Head of caudate nucleus (tissue), 42 donors: ENCODE results near the gene PLPPR1.

Source experiments
- DNase-seq, 42 donors: peaks; one replicate each; pipeline versions ENCODE4 v3.0.0 to v3.0.0-alpha.2; 2020 to 2021; ENCODE audit warnings: mixed read lengths in 7 of 42
- intact Hi-C: fragments of 100-400 bp; cut with DNase I; formaldehyde crosslinking; loops from one replicate; pipeline ENCODE4 v1.15.0; 2022

PLPPR1 gene

DNA sequence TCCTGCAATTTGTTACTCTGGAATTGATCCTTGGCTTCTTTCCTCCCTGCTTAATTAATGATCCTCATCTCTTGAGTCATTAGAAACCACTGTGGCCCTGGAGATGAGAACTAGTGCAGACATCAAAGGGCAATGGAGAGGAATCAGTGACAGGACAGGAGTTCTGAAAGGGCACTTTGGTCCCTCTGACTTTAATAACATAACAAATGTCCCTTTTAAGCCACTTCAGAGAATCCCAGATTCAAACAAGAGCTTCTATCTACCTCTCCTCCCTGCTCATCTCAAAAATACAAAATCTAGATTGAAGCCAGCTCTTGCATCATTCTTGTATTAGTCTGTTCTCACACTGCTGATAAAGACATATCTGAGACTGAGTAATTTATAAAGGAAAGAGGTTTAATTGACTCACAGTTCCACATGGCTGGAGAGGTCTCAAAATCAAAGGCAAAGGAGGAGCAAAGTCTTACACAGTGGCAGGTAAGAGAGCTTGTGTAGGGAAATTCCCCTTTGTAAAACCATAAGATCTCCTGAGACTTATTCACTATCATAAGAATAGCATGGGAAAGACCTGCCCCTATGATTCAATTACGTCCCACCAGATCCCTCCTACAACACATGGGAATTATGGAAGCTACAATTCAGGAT, 139.1 kb downstream of the PLPPR1 start:
- intact Hi-C loops: no loop called here
- no peak for DNase-seq

DNA sequence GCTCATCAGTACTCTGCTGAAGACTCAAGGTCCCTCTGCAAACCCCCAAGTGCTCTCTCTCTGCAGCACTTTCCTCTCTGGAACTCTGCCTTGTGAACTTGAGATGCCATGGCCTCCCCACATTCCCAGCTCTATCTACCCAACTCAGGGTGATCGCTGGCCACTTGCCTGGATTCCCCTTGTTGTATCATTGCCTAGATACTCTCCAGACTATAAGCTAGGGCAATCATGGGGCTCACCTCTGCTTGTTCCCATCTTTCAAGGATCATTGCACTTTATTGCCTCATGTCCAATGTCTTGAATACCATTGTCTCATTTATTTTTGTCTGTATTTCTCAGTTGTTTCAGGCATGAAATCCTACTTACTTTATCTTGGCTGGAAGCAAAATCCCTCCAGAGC, 144.1 kb downstream of the PLPPR1 start:
- intact Hi-C loops: no loop called here
- no peak for DNase-seq

GRCh38 chr9:101173907-101174306, 145.4 kb downstream of the PLPPR1 start:
- no peak for DNase-seq
- intact Hi-C loops: no loop called here

- no peak for DNase-seq
- intact Hi-C loops: no loop called here
These were observed 147.9 kb downstream of the PLPPR1 start for GRCh38 chr9:101176384-101176783.

GRCh38 chr9:101184813-101185278, 156.3 kb downstream of the PLPPR1 start:
- intact Hi-C loops: no loop called here
- DNase-seq: no peak

DNA sequence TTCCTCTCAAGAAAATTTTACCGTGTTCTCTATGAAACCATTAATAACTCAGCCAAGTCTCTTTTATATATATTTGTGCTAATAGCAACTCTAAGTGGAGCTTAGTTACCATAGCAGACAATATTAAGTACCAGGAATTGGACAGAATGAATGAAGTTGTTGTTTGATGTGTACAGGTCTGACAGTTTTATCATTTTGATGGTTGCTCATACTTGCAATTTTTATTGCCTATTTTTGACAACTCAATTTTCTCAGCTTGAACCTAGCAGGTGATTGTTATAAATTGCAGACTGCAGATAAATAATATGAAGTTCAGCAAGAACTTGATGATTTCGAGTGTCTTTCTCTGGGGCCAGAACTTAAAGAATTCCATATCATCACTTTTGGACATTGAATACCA, 163.2 kb downstream of the PLPPR1 start:
- intact Hi-C loops: no loop called here

GRCh38 chr9:101197026-101197425, 168.5 kb downstream of the PLPPR1 start:
- no peak for DNase-seq
- intact Hi-C loops: no loop called here

More for the DNA sequence above, 163.2 kb downstream of the PLPPR1 start:
- no peak for DNase-seq

DNA sequence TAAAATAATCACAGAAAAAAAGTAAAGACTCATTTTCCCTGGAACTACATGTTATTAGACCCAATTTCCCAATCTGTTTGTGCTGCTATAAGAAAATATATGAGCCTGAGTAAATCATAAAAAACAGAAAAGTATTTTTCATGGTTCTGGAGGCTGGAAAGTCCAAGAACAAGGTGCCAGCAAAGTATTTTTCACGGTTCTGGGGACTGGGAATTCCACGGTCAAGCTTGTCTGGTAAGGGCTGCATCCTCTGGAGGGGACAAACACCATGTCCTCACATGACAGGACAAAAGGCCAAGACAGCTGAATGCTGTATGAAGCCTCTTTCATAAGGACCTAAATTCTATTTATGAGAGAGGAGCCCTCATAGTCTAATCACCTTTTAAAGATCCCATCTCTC, 172.3 kb downstream of the PLPPR1 start:
- intact Hi-C loops: no loop called here
- DNase-seq: no peak

DNA sequence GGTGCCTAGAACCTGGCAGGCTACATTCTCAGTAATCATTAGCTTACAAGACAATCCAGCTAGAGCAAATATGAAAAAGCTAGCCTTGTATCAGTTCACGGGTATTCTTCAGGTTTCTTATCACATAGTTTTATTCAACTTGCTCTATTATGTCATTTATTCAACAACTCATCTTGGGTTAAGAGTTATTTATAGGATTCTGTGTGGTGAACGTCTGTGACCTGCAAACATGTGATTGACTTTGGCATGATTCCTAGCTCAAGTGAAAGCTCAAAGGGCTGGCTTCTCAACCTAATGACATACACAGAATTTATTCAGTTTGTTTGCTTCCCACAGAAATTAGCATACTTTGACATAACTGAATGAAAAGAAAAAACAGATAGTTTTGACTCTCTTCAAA, 173.1 kb downstream of the PLPPR1 start:
- intact Hi-C loops: no loop called here
- DNase-seq: no peak

DNA sequence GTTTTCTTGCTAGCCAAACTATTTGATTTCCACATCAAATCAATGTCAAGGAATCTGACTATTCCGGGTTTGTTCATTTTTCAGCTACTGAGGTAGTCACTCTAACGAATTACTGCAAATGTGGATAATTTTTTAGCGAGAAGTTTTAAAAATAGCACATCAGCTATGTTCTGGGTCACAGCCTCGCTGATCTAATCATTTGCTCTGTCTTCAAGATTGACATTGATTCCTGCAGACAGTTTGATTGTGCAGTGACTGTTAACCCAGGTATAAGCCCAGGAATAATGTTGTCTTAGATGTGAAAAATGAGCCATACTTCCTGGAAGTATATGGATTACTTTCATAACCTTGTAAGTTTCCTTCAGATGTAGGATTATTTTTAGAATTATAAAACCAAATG, 181.1 kb downstream of the PLPPR1 start:
- intact Hi-C loops: no loop called here
- DNase-seq: peak in 3 of 42 donors; percentile 14 to 44 (median 25)

- DNase-seq: no peak
- intact Hi-C loops: no loop called here
These were observed 184.1 kb downstream of the PLPPR1 start for GRCh38 chr9:101212661-101213060.

GRCh38 chr9:101219030-101219429, 190.5 kb downstream of the PLPPR1 start:
- intact Hi-C loops: no loop called here
- no peak for DNase-seq

DNA sequence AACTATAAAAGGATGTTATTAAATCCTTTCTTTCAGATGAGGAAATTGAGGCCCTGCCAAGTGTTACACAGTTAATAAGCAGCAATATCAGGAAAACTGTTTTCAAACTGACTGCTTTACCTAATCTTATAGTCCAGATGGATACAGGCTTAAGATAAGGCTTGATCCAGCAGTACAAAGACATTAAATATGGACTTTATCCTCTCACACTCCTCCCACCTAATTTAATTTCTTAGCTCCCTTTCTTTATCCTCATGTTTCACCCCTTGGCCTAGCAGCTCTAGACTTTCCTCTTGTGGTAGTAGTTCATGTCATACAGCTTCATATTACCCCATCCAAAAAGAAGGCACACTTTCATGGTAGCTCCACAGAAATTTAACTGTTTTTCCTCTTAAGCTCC, 191.8 kb downstream of the PLPPR1 start:
- intact Hi-C loops: no loop called here
- no peak for DNase-seq

DNA sequence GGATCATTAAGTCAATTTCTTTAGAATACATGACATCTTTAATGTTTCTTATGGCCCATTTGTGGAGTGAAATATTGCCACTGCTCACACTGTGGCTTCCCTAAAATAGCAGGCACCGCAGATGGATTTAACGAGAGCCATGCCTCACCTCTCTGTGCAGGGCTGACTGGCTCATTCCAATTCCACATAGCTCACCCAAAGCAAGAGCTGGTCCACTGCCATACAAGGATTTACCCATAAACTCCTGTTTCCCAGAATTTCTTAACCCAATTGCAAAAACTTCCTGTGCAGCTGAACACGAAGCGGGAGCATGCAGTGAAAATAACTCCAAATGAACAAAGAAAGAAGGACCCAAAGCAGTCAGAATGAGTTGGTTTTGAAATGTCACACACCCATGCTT, 196.7 kb downstream of the PLPPR1 start:
- intact Hi-C loops: loop anchor here (2.0 kb wide), 1 partner anchor 60 kb away; no protein-coding TSS in a partner anchor
- DNase-seq: no peak

DNA sequence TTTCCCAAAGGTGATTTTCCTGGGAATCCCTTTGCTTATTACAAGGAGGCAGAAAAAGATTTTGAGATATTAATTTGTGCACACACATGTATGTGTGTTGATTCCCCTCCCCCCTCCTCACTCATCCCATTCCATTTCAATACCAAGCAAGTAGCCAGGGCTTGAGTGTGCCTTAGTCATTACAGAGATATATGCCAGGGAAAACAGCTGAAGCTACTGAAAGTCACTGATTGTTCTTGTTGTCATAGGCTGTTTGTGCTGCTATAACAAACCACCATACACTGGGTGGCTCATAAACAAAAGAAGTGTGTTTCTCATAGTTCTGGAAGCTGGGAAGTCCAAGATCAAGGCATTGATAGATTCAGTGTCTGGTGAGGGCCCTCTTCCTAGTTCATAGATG, 197.6 kb downstream of the PLPPR1 start:
- peak in 29 of 42 donors; percentile 11 to 88 (median 51) for DNase-seq

GRCh38 chr9:101226803-101227202, 198.3 kb downstream of the PLPPR1 start:
- intact Hi-C loops: no loop called here
- DNase-seq: no peak

More for the DNA sequence above, 197.6 kb downstream of the PLPPR1 start:
- intact Hi-C loops: no loop called here

- intact Hi-C loops: loop anchor here (5.0 kb wide), 2 partner anchors 112 to 202 kb away; partner anchors contain the start of gene PLPPR1
- peak in 1 of 42 donors; percentile 19 for DNase-seq
These were observed 201.1 kb downstream of the PLPPR1 start for GRCh38 chr9:101229606-101230005.

DNA sequence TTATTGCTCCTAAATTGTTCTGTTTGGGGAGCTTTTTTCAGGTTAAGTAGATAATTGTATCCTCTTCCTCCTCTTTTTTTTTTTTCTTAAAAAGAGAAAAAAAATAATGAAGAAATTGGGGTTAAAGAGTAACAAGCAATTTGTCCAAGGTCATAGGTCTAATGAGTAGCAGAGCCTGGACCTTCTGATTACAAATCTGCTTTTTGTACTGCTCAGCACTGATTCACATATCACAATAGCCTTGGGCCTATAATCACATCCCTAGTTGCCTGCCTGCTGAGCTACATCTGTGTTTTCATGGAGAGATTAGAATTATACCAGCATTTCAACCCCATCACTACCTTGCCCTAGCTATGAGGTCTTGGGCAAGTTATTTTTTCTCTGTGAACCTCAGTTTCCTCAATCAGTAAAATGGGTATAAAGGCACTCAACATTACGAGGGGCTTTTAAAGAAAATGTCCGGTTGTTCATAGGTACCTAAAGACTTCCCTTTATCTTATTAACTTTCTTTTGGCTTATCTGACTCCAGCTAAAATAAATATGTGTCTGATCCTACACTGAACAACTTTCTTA, 204.0 kb downstream of the PLPPR1 start:
- intact Hi-C loops: loop anchor here (5.0 kb wide), 2 partner anchors 115 to 205 kb away; partner anchors contain the start of gene PLPPR1

GRCh38 chr9:101235105-101235866, 206.8 kb downstream of the PLPPR1 start:
- intact Hi-C loops: loop anchor here (5.0 kb wide), 1 partner anchor 523 kb away; no protein-coding TSS in a partner anchor
- DNase-seq: peak in 5 of 42 donors; percentile 9 to 71 (median 37)

More for the DNA sequence above, 204.0 kb downstream of the PLPPR1 start:
- no peak for DNase-seq

GRCh38 chr9:101242651-101243050, 214.1 kb downstream of the PLPPR1 start:
- intact Hi-C loops: loop anchor here (5.0 to 10.0 kb wide), 2 partner anchors 65 to 142 kb away; partner anchors contain the start of gene BAAT
- peak in 3 of 42 donors; percentile 32 to 55 (median 33) for DNase-seq
